ENCODE measurements around the gene SPTBN1. TPM values are rescaled to one million over a fixed set of nuclear protein-coding genes. Genes with fewer than 3 reads are reported as not detected.

The SPTBN1 gene
- polyA plus RNA-seq, 2 of the 4 experiments (the other 2 are of a cell fraction), result 105 to 126 TPM

DNA sequence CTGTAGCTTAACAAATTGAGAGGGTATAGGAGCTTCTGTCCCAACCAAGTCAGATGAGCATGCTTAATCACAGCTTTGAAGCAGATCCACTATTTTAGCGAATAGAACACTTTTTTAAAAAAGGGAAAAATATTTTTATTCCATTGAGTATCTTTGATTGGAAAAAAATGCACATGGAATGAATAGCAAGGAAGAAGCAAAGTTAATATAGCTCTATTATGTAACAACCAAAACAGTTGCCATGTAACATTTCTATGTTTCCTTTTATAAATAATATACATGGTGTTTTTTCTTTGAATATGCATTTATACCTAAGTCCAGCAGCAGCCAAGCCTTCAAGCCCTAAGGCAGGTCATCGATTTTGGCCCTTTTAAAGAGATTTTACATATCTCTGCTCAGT is 21.4 kb upstream of the SPTBN1 start:
- 26% methylated on average over 2 of the region's 2 CpGs for whole genome bisulfite sequencing (ENCODE audit: missing lambda C conversion rate)
- ATAC-seq (no peak), FAIRE-seq (no peak), DNase-seq (ENCODE audit: low read depth in 1 of 2, low spot score in 1 of 2) (no peak)
- ChIA-PET CTCF (interaction anchor here (0.6 to 1.0 kb wide), 2 partner anchors 10 to 68 kb away, joined by 3 read pairs; no protein-coding TSS in a partner anchor), POLR2A (no interaction called here)
- TF ChIP-seq, protein P1, sequence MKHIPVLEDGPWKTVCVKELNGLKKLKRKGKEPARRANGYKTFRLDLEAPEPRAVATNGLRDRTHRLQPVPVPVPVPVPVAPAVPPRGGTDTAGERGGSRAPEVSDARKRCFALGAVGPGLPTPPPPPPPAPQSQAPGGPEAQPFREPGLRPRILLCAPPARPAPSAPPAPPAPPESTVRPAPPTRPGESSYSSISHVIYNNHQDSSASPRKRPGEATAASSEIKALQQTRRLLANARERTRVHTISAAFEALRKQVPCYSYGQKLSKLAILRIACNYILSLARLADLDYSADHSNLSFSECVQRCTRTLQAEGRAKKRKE (CRISPR knock-in tag; IDR thresholded peaks at IDR 0.05; ENCODE audit: low read depth), result no peak
- no peak for TF ChIP-seq CBX8 (IDR thresholded peaks at IDR 0.05)
- no peaks in the 10 kb centered on the region for H3K4me1 ChIP-seq
- H3K27ac ChIP-seq, result no peak overlapping the region
- H3K4me2 ChIP-seq, result no peak overlapping the region
- H3K4me3 ChIP-seq, result no peak overlapping the region
- H3K9me3 ChIP-seq, result no peaks in the 10 kb centered on the region

DNA sequence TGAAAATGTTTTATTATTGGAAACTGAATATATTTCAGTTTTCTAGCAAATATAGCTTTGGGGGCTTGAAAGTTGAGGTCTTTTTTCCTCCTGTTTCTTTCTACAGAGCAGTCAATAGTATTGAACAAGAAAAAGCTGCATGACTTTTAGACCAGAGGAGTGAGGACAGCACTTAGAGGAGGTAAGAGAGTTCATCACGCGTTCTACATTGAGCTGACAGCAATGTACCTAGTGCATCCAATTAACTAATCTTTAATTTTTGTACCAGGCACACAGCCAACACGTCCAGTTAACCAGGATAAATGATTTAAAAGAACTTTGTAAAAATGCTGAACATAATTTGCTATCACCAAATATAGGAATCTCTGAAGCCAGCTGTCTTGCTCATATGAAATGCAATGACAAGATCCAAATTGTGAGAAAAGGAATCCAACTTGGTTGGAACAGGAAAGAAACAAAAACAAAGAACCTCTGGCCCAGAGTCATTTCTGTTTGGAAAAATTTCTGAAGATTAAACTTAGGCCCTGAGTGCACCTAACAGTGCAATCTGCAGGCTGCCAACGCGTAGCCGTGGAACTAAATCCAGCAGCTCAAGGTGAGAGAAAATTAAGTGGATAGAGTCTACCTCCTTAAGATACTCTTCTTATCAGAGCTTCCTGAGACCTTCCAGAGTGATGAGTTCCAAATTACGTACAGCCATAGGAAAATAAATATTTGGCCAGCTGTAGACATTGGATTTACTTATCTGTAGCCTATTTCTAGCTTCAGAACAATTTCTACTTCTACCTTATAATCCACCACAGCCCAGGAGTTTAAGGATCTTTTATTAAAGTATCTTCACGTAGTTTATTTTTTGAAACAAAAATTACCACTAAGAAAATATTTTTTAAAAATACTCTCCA is 20.6 kb upstream of the SPTBN1 start:
- ChIA-PET CTCF (interaction anchor here (0.6 to 1.1 kb wide), 3 partner anchors 11 to 67 kb away, joined by 3 to 4 read pairs (median 3); no protein-coding TSS in a partner anchor), POLR2A (no interaction called here)
- no peak for DNase-seq (ENCODE audit: low read depth in 1 of 2, low spot score in 1 of 2)
- H3K4me1 ChIP-seq, result no peaks in the 10 kb centered on the region
- H3K4me2 ChIP-seq, result no peak overlapping the region
- FAIRE-seq, result no peak
- no peaks in the 10 kb centered on the region for H3K9me3 ChIP-seq
- no peak overlapping the region for H3K4me3 ChIP-seq
- 76% methylated on average over 8 of the region's 8 CpGs for WGBS (ENCODE audit: missing lambda C conversion rate)
- no peak for ATAC-seq
- TF ChIP-seq ZFP36 (IDR thresholded peaks at IDR 0.05; ENCODE audit: borderline replicate concordance, partially characterized antibody) (no peak), RCOR1 (IDR thresholded peaks at IDR 0.05; ENCODE audit: low read depth, low read length) (no peak), CEBPB (IDR thresholded peaks at IDR 0.05) (no peak), NFE2L2 (conservative IDR thresholded peaks at IDR 0.05; ENCODE audit: low read length) (no peak), HDAC2 (IDR thresholded peaks at IDR 0.05) (no peak), ZC3H11A (IDR thresholded peaks at IDR 0.05) (no peak), ZNF302 (CRISPR knock-in tag; IDR thresholded peaks at IDR 0.05) (no peak), CHD2 (IDR thresholded peaks at IDR 0.05; ENCODE audit: low read length, partially characterized antibody) (no peak), MAZ (IDR thresholded peaks at IDR 0.05; ENCODE audit: borderline replicate concordance, low read depth, low read length) (no peak), NPAS2 (CRISPR knock-in tag; IDR thresholded peaks at IDR 0.05; ENCODE audit: borderline replicate concordance) (no peak), ESRRA (IDR thresholded peaks at IDR 0.05; ENCODE audit: borderline replicate concordance, low read length) (no peak), BHLHE40 (IDR thresholded peaks at IDR 0.05; ENCODE audit: low read depth, low read length) (no peak), RFX5 (IDR thresholded peaks at IDR 0.05) (no peak), JUNB (IDR thresholded peaks at IDR 0.05) (no peak), EHMT2 (IDR thresholded peaks at IDR 0.05; ENCODE audit: low read depth) (no peak), MAFK (IDR thresholded peaks at IDR 0.05; ENCODE audit: partially characterized antibody) (no peak)
- TF ChIP-seq, protein P2, sequence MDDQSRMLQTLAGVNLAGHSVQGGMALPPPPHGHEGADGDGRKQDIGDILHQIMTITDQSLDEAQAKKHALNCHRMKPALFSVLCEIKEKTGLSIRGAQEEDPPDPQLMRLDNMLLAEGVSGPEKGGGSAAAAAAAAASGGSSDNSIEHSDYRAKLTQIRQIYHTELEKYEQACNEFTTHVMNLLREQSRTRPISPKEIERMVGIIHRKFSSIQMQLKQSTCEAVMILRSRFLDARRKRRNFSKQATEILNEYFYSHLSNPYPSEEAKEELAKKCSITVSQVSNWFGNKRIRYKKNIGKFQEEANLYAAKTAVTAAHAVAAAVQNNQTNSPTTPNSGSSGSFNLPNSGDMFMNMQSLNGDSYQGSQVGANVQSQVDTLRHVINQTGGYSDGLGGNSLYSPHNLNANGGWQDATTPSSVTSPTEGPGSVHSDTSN (IDR thresholded peaks at IDR 0.05), result no peak
- TF ChIP-seq, protein P3, sequence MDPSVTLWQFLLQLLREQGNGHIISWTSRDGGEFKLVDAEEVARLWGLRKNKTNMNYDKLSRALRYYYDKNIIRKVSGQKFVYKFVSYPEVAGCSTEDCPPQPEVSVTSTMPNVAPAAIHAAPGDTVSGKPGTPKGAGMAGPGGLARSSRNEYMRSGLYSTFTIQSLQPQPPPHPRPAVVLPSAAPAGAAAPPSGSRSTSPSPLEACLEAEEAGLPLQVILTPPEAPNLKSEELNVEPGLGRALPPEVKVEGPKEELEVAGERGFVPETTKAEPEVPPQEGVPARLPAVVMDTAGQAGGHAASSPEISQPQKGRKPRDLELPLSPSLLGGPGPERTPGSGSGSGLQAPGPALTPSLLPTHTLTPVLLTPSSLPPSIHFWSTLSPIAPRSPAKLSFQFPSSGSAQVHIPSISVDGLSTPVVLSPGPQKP (IDR thresholded peaks at IDR 0.05; ENCODE audit: low read depth, low read length), result no peak
- TF ChIP-seq, protein P4, sequence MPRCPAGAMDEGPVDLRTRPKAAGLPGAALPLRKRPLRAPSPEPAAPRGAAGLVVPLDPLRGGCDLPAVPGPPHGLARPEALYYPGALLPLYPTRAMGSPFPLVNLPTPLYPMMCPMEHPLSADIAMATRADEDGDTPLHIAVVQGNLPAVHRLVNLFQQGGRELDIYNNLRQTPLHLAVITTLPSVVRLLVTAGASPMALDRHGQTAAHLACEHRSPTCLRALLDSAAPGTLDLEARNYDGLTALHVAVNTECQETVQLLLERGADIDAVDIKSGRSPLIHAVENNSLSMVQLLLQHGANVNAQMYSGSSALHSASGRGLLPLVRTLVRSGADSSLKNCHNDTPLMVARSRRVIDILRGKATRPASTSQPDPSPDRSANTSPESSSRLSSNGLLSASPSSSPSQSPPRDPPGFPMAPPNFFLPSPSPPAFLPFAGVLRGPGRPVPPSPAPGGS (IDR thresholded peaks at IDR 0.05), result no peak
- TF ChIP-seq, protein P5, sequence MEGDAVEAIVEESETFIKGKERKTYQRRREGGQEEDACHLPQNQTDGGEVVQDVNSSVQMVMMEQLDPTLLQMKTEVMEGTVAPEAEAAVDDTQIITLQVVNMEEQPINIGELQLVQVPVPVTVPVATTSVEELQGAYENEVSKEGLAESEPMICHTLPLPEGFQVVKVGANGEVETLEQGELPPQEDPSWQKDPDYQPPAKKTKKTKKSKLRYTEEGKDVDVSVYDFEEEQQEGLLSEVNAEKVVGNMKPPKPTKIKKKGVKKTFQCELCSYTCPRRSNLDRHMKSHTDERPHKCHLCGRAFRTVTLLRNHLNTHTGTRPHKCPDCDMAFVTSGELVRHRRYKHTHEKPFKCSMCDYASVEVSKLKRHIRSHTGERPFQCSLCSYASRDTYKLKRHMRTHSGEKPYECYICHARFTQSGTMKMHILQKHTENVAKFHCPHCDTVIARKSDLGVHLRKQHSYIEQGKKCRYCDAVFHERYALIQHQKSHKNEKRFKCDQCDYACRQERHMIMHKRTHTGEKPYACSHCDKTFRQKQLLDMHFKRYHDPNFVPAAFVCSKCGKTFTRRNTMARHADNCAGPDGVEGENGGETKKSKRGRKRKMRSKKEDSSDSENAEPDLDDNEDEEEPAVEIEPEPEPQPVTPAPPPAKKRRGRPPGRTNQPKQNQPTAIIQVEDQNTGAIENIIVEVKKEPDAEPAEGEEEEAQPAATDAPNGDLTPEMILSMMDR (IDR thresholded peaks at IDR 0.05), result no peak
- no peak overlapping the region for H3K27ac ChIP-seq
